Activated CD8-positive, alpha-beta T cell treated with anti-CD3 and anti-CD28 coated beads, Interleukin-2, amount 10 ng/mL, durations not matched to agents 7 days and 5 days (primary cell): ENCODE measurements around the gene RALBP1. TPM values are rescaled to one million over a fixed set of nuclear protein-coding genes. Genes with fewer than 3 reads are reported as not detected.
"Not testable (repeated sequence)": the region's sequence is repeated elsewhere in the genome, so short reads cannot be mapped to it uniquely, and the experiment has no call there.

ENCODE experiments used
- ATAC-seq: fragments of 150-1000 bp; cut with Tn5 transposase; one replicate; pipeline ENCODE4 v1.10.0; 2021; ENCODE audit warnings: moderate library complexity
- CTCF ChIA-PET: fragments of 350-600 bp; sonication (Branson Sonifier 250); formaldehyde crosslinking; loops from one replicate; lab custom pipeline; 2021; ENCODE audit warnings: antibody characterized with exemption; lab: Charles Lee
- POLR2A ChIA-PET: fragments of 350-600 bp; sonication (Branson Sonifier 250); formaldehyde crosslinking; loops from one replicate; lab custom pipeline; 2021; ENCODE audit warnings: antibody characterized with exemption; lab: Charles Lee
- DNase-seq: peaks from one replicate; pipeline ENCODE4 v3.0.0-alpha.2; 2020
- H3K27ac Mint-ChIP-seq: one replicate; pipeline ENCODE4 v1.8.0; 2021; ENCODE audit warnings: mild to moderate bottlenecking, mixed read lengths
- H3K27me3 Mint-ChIP-seq: one replicate; pipeline ENCODE4 v1.8.0; 2021; ENCODE audit warnings: low read depth, mixed read lengths
- H3K36me3 Mint-ChIP-seq: one replicate; pipeline ENCODE4 v1.8.0; 2021; ENCODE audit warnings: low read depth, mixed read lengths
- H3K4me1 Mint-ChIP-seq: one replicate; pipeline ENCODE4 v1.8.0; 2021; ENCODE audit warnings: low read depth, mixed read lengths
- H3K4me3 Mint-ChIP-seq: one replicate; pipeline ENCODE4 v1.8.0; 2021; ENCODE audit warnings: mild to moderate bottlenecking, mixed read lengths
- H3K9me3 Mint-ChIP-seq: one replicate; pipeline ENCODE4 v1.8.0; 2022; ENCODE audit warnings: mixed read lengths; ENCODE audit not compliant: insufficient read depth
- total RNA-seq, 2 experiments: library from RNA; stranded (reverse); gene quantifications; one replicate each; pipeline ENCODE4 v1.2.3, GENCODE V29; 2021

RALBP1 gene
- total RNA-seq, 2 experiments from 2014 or later: 48.6 to 51.2 TPM

DNA sequence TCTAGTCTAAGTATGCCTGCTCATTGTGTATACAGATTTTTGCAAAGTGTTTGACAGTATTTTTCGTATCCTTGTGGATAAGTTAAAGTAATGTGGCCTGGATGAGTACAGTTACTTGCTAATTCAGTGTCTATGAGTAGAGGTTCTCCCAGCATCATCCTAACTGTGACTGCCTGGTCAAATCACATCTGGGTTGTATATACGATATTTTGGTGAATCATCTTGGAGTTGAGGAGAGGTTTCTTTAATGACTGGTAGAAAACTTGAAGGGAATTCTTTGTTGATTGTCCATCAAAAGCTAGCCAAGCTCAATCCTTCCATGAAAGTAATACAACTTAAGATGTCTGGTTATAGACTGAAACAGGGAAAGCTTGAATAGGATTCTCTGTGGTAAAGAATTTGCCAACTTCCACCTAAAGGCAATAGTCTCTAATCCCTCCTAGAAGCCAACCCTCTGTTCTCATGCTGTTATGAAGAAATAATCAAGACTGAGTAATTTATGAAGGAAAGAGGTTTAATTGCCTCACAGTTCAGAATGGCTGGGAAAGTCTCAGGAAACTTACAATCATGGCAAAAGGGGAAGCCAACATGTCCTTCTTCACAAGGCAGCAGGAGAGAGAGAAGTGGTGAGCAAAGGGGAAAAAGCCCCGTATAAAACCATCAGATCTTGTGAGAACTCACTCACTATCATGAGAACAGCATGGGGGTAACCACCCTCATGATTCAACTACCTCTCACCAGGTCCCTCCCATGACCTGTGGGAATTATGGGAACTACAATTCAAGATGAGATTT lies 19.4 kb upstream of the RALBP1 start:
- no peak for ATAC-seq
- Mint-ChIP-seq H3K27ac (no peak overlapping the region), H3K27me3 (peaks cover 2% of the 10 kb centered on the region), H3K9me3 (peaks cover 10% of the 10 kb centered on the region), H3K4me1 (no peaks in the 10 kb centered on the region), H3K4me3 (no peak overlapping the region), H3K36me3 (no peaks in the 10 kb centered on the region)
- DNase-seq: no peak
- POLR2A ChIA-PET: no interaction called here
- CTCF ChIA-PET: no interaction called here

DNA sequence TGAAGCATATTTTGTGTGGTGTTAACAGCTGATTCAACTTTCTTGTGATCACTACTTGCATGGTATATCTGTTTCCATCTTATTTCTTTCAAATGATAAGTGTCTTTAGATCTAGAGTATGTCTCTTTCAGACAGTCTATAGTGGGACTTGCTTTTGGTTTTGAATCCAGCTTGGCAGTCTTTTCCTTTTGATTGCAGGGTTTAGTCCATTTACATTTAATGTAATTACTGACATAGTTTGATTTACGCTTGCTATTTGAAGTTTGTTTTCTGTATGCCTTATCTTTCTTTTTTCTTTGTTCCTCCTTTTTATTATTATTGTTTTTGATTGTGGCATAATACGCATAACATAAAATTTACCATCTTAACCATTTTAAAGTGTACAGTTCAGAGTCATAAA lies 9.2 kb upstream of the RALBP1 start:
- ATAC-seq (no peak), DNase-seq (no peak)
- Mint-ChIP-seq H3K4me3 (no peak overlapping the region), H3K27me3 (peaks cover 7% of the 10 kb centered on the region), H3K4me1 (no peaks in the 10 kb centered on the region), H3K9me3 (peaks cover 15% of the 10 kb centered on the region), H3K36me3 (no peaks in the 10 kb centered on the region), H3K27ac (no peak overlapping the region)
- CTCF ChIA-PET: no interaction called here
- POLR2A ChIA-PET: no interaction called here

DNA sequence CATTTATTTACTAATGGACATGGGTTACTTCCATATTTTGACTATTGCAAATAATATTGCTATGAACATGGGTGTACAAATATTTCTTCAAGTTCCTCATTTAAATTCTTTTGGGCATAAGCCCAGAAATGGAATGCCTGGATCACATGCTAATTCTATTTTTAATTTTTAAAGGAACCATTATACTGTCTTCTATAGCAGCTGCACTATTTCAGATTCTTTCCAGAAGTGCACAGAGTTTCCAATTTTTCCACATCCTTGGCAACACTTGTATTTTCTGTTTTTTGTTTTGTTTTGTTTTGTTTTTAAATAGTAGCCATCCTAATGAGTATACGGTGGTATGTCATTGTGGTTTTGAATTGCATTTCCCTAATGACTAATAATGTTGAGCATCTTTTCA lies 8.5 kb upstream of the RALBP1 start:
- no peaks in the 10 kb centered on the region for H3K36me3 Mint-ChIP-seq
- peaks cover 11% of the 10 kb centered on the region for H3K27me3 Mint-ChIP-seq
- no peaks in the 10 kb centered on the region for H3K4me1 Mint-ChIP-seq
- DNase-seq (no peak), ATAC-seq (no peak)
- H3K9me3 Mint-ChIP-seq: peaks cover 15% of the 10 kb centered on the region
- no peak overlapping the region for H3K4me3 Mint-ChIP-seq
- ChIA-PET POLR2A (no interaction called here), CTCF (no interaction called here)
- no peak overlapping the region for H3K27ac Mint-ChIP-seq

DNA sequence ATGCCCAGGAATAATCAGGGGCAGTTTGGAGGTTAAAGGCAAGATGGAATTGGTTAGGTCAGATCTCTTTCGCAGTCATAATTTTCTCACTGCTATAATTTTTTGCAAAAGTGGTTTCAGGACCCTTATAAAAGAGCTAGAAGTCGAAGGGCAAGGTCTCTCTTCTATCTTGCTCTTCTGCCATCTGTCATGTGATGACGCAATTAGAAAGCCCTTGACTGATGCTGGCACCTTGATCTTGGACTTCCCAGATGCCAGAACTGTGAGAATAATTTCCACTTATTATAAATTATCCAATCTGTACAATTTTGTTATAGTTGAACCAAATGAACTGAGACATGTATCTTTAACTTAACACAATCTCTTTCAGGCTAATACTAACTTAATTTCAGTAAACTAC lies 6.3 kb upstream of the RALBP1 start:
- Mint-ChIP-seq H3K36me3 (no peaks in the 10 kb centered on the region), H3K27ac (no peak overlapping the region), H3K27me3 (peaks cover 23% of the 10 kb centered on the region), H3K4me1 (peaks cover 1% of the 10 kb centered on the region), H3K9me3 (peaks cover 15% of the 10 kb centered on the region), H3K4me3 (no peak overlapping the region)
- DNase-seq (no peak), ATAC-seq (no peak)
- ChIA-PET POLR2A (no interaction called here), CTCF (no interaction called here)

DNA sequence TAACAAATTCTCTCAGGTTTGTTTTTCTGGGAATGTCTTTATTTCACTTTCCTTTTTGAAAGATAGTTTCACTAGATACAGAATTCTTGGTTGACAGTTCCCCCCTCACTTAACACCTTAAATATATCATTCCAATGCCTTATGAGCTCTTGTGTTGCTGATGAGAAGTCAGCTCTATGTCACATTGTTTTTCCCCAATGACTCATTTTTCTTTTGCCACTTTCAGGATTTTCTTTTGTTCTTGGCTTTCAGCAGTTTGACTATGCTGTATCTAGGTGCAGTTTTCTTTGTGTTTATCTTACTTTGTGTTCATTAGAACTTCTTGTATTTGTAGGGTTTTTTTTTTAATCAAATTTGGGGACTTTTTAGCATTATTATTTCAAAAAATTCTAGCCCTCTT lies 5.6 kb upstream of the RALBP1 start:
- Mint-ChIP-seq H3K27me3 (peaks cover 23% of the 10 kb centered on the region), H3K4me1 (peaks cover 8% of the 10 kb centered on the region), H3K4me3 (no peak overlapping the region), H3K27ac (no peak overlapping the region), H3K36me3 (no peaks in the 10 kb centered on the region), H3K9me3 (peaks cover 15% of the 10 kb centered on the region)
- no peak for DNase-seq
- no peak for ATAC-seq
- CTCF ChIA-PET: interaction anchor here (0.7 kb wide), 1 partner anchor 175 kb away, joined by 3 read pairs; no protein-coding TSS in a partner anchor
- POLR2A ChIA-PET: no interaction called here

DNA sequence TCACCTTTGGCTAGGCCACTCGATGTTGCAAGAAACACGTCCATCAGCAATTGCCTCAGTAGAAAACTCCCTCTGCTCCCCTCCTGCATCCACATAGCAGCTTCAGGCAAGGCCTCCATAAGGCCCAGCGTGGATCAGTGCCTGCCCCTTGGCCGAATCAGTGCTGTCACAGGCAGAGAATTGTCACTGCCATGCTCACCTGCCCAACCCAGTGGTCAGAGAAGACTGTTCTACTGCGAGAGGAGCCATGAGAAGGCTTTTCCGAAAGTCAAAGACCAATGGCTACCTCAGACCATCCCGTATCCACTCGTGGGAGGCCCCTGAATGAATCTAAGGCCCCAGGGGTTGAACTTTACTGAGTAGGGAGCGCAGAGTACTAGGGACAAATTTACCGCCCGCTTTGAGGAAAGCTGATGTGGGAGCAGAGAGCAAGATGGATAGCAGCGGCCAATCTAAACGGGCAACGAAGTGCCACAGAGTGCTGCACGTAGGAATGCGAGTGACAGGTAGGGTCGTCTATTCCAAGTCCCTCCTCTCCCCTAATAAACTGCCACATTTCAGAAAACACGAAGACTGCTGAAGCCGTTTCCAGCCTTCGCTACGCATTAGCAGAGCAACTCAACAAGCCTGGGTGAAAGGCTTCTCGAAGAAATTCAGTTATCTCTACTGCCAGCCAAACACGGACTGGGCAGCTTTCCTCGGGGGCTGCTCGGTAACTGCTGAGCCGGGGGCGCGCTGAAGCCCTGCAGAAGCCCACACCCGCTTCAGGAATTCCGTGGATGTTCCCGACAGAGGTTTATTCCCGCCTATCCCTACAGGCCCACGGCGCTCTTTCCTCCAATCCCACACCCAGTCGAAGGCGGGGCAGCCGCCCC lies 968 bp upstream of the RALBP1 start:
- CTCF ChIA-PET: interaction anchor here (1.0 kb wide), 1 partner anchor 21 kb away, joined by 3 read pairs; no protein-coding TSS in a partner anchor
- peaks cover 27% of the 10 kb centered on the region for H3K4me1 Mint-ChIP-seq
- H3K9me3 Mint-ChIP-seq: peaks cover 7% of the 10 kb centered on the region
- no peak for DNase-seq
- peaks cover 20% of the 10 kb centered on the region for H3K36me3 Mint-ChIP-seq
- H3K4me3 Mint-ChIP-seq: peak overlapping the region; percentile 91
- ATAC-seq: no peak
- POLR2A ChIA-PET: no interaction called here
- H3K27me3 Mint-ChIP-seq: peaks cover 17% of the 10 kb centered on the region
- peak overlapping the region; percentile 92 for H3K27ac Mint-ChIP-seq

GRCh38 chr18:9475643-9476591 lies 604 bp downstream of the RALBP1 start:
- CTCF ChIA-PET: interaction anchor here (1.0 kb wide), 2 partner anchors 41 to 142 kb away, joined by 3 read pairs; partner anchors contain the start of gene TWSG1
- Mint-ChIP-seq H3K36me3 (peaks cover 28% of the 10 kb centered on the region), H3K9me3 (no peaks in the 10 kb centered on the region), H3K4me3 (peak overlapping the region; percentile 91), H3K27me3 (peaks cover 17% of the 10 kb centered on the region), H3K27ac (peak overlapping the region; percentile 86), H3K4me1 (peaks cover 27% of the 10 kb centered on the region)
- no peak for ATAC-seq
- DNase-seq: peak; percentile 73
- POLR2A ChIA-PET: interaction anchor here (0.6 to 1.4 kb wide), 3 partner anchors 41 to 394 kb away, joined by 3 to 4 read pairs (median 3); no protein-coding TSS in a partner anchor

GRCh38 chr18:9476949-9477348 lies 1.6 kb downstream of the RALBP1 start:
- peak overlapping the region; percentile 86 for H3K27ac Mint-ChIP-seq
- H3K4me3 Mint-ChIP-seq: peak overlapping the region; percentile 91
- H3K36me3 Mint-ChIP-seq: peaks cover 37% of the 10 kb centered on the region
- POLR2A ChIA-PET: interaction anchor here (0.6 kb wide), 1 partner anchor 395 kb away, joined by 4 read pairs; no protein-coding TSS in a partner anchor
- not testable (repeated sequence) for DNase-seq, H3K9me3 Mint-ChIP-seq, ATAC-seq
- H3K4me1 Mint-ChIP-seq: peaks cover 27% of the 10 kb centered on the region
- CTCF ChIA-PET: interaction anchor here (0.8 to 1.0 kb wide), 3 partner anchors 40 to 143 kb away, joined by 3 read pairs; partner anchors contain the start of gene TWSG1
- peaks cover 12% of the 10 kb centered on the region for H3K27me3 Mint-ChIP-seq

DNA sequence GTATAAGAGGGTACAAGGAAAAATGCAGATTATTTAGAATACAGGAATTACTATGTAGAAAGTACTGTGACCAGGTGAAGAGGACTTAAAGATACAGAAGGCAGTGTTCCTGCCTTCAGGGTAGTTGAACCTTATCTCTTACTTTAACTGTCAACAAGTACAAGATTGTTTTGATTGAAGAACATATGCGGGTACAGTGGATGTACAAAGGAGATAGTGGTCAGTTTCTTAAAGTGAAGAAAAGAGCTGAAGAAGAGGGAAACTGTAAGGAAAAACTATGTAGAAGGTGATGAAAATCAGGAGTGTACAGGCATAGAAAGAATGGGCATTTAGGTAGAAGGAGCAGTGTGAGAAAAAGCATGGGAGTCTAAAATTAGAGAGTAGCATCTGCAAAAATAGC lies 2.2 kb downstream of the RALBP1 start:
- CTCF ChIA-PET: interaction anchor here (0.8 to 0.9 kb wide), 2 partner anchors 39 to 121 kb away, joined by 3 read pairs; no protein-coding TSS in a partner anchor

GRCh38 chr18:9478545-9478944 lies 3.2 kb downstream of the RALBP1 start:
- H3K4me1 Mint-ChIP-seq: peaks cover 27% of the 10 kb centered on the region
- DNase-seq: no peak
- H3K9me3 Mint-ChIP-seq: no peaks in the 10 kb centered on the region
- H3K36me3 Mint-ChIP-seq: peaks cover 48% of the 10 kb centered on the region
- peaks cover under 1% of the 10 kb centered on the region for H3K27me3 Mint-ChIP-seq
- POLR2A ChIA-PET: no interaction called here
- H3K27ac Mint-ChIP-seq: no peak overlapping the region
- ATAC-seq: no peak
- H3K4me3 Mint-ChIP-seq: no peak overlapping the region
- CTCF ChIA-PET: interaction anchor here (0.9 kb wide), 1 partner anchor 38 kb away, joined by 3 read pairs; no protein-coding TSS in a partner anchor

More for the DNA sequence above, 2.2 kb downstream of the RALBP1 start:
- Mint-ChIP-seq H3K27me3 (peaks cover 7% of the 10 kb centered on the region), H3K36me3 (peaks cover 41% of the 10 kb centered on the region), H3K4me3 (no peak overlapping the region), H3K9me3 (no peaks in the 10 kb centered on the region), H3K27ac (peak overlapping the region; percentile 86), H3K4me1 (peaks cover 27% of the 10 kb centered on the region)
- DNase-seq: no peak
- POLR2A ChIA-PET: no interaction called here
- no peak for ATAC-seq

- ATAC-seq (no peak), DNase-seq (no peak)
- Mint-ChIP-seq H3K4me3 (no peak overlapping the region), H3K27me3 (no peaks in the 10 kb centered on the region), H3K4me1 (no peaks in the 10 kb centered on the region), H3K9me3 (peaks cover 10% of the 10 kb centered on the region), H3K27ac (no peak overlapping the region), H3K36me3 (peaks cover 58% of the 10 kb centered on the region)
- ChIA-PET POLR2A (no interaction called here), CTCF (interaction anchor here (1.7 kb wide), 1 partner anchor 32 kb away, joined by 4 read pairs; no protein-coding TSS in a partner anchor)
Observed at GRCh38 chr18:9482790-9483189, 7.5 kb downstream of the RALBP1 start.
